Measurements from ENCODE around the gene RAN.
"Not testable (repeated sequence)": the region's sequence is repeated elsewhere in the genome, so short reads cannot be mapped to it uniquely, and the experiment has no call there.

RAN gene

DNA sequence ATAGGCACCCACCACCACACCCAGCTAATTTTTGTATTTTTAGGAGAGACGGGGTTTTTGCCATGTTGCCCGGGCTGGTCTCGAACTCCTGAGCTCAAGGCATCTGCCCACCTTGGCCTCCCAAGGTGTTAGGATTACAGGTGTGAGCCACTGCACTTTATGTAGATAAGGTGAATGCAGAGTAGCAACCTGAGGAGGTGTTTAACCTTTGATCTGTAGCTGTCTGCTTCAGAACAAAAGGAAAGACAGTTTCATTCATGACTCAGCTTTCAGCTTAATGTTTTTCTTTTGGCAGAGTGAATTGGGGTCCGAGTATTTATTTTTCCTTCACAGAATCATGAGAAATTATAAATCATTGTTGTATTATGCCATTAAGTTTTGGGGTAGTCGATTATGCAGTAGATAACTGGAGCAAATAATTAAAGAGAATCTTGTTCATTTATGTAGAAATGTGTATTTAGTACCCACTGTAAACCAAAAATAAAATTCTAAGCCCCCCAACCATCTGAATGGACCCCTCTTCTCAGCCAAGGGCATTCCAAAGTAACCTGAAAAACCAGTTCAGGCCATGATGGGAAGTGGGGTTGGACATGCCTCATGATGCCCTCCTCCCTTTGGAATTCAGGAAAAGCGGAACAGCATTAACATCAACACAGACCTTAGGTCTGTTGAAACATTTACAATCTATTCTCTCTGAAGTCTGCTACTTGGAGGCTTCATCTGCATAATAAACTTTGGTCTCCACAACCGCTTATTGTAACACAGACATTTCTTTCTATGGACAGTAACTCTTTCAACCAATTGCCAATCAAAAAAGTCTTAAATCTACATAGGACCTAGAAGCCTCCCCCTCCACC is 22.1 kb upstream of the RAN start:
- DNase-seq (ENCODE audit: low read depth, low spot score): peak; percentile 92

DNA sequence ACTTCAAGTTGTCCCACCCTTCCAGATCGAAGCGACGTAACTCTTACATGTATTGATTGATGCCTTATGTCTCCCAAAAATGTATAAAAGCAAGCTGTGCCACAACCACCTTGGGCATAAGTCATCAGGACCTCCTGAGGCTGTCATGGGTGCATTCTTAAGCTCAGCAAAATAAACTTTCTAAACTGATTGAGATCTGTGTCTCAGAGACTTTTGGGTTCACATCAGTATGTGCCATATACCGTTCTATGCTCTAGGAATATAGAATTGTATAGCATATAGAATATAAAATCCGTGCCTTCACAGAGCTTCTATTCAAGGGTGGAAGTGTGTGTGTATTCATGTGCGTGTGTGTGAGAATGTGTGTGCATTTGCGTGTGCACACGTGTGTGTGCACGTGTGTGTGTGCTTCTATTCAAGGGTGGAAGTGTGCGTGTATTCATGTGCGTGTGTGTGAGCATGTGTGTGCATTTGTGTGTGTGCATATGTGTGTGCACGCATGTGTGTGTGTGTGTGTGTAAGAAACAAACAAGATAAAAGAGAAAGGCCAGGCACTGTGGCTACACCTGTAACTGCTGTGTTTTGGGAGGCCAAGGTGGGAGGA is 21.3 kb upstream of the RAN start:
- no peak for DNase-seq (ENCODE audit: low read depth, low spot score)

DNA sequence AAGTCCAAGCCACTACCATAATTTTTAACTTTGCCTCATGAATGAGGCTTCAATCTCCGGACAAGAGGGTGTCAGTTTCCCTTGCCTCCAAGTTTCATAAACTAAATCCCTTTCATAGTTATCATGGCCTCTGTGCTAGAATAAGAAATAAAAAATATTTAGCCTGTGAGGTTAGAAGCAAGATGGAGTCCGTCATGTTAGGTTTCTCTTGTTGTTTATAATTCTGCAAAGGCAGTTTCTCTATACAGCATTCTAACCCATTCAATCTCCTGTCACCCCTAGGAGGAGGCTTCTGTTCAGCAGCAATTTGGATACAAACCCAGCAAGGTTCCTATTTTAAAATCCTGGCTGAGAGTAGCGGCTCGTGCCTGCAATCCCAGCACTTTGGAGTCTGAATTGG is 15.8 kb upstream of the RAN start:
- DNase-seq (ENCODE audit: low read depth, low spot score): no peak

DNA sequence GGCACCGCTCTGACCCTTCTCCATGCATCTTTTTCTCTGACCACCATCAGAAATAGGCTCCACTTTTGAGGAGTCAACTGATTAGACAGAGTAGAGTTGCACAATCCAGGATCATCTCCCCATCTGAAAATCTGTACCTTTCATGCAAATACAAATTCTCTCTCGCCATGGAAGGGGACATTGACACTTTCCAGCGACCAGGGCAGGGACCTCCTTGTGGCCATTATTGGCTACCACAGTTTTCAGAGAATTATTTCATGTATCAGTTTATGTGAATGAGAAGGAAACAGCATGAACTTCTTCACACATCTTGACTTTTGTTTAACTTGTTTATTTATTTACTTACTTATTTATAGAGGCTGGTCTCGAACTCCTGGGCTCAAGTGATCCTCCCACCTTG is 13.8 kb upstream of the RAN start:
- DNase-seq (ENCODE audit: low read depth, low spot score): no peak

DNA sequence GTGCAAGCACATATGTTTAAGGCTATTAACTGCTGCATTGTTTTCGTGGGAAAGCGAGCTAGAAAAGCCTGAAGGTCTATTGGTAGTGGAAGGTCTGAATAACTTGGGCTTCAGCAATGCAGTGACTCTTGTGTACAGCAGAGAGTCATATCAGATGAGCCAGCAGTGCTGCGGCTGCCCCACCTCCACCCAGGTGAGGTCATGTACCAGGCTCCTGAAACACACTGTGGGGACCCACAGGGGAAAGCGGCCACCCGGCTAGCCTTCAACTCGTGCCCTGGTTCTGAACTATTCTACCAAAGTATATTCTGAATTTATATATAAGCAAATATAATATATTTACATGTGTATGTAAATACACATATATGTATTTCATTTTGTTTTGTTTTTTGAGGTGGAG is 12.7 kb upstream of the RAN start:
- DNase-seq (ENCODE audit: low read depth, low spot score): no peak

DNA sequence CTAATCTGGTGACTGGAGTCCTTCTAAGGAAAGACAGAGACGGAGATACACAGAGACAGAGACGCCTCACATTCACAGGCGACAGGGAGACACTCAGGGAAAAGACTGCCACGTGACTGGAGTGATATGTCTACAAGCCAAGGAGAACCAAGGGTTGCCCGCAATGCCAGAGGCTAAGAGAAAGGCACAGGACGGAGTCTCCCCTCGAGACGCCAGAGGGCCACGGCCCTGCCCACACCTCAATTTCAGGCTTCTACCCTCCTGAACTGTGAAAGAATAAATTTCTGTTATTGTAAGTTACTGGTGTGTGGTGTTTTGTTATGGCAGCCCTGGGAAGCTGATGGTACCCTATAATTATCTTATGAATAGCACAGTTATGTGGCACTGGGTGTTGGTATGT is 11.6 kb upstream of the RAN start:
- DNase-seq (ENCODE audit: low read depth, low spot score): no peak

DNA sequence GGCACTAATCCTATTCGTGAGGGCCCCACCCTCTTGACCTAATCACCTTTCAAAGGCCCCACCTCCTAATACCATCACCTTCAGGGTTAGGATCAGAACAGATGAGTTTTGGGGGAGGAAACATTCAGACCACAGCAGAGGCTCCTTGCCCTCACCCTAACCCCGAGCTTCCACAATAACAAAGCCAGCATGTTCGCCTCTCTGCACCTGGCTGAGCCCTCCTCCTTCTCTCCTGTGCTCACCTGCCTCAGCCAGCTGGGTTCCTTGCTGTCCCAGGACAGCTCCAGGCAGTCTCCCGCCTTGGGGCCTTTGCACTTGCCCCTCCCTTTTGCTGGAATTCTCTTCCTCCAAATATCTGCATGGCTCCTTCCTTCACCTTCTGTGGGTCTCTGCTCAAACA is 9.7 kb upstream of the RAN start:
- no peak for DNase-seq (ENCODE audit: low read depth, low spot score)

DNA sequence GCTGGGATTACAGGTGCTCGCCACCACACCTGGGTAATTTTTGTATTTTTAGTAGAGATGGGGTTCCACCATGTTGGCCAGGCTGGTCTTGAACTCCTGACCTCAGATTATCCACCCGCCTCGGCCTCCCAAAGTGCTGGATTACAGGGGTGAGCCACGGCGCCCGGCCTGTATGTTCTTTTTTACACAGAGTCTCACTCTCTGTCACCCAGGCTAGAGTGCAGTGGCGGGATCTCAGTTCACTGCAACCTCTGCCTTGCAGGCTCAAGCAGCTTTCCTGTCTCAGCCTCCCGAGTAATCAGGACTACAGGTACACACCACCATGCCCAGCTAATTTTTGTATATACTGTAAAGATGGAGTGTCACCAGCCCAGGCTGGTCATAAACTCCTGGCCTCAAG is 9.1 kb upstream of the RAN start:
- not testable (repeated sequence) for DNase-seq (ENCODE audit: low read depth, low spot score)

DNA sequence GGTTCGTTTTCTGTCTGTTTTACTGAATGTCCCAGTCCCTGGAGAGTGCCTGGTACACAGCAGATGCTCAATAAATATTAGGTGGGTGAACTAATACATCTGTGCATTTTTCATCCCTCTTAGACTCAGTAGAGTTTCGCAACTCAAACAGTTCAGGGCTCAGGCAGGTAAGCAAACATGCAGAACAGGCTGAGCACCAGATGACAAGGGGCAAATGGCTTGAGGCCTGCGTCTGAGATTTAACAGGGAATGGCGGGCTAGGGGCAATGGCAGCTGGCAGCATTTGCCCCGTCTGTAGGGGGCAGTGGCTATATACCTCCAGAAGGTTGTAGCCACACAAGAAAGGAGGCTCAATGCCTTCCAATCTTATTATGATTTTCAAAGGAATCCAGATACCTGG is 8.6 kb upstream of the RAN start:
- DNase-seq (ENCODE audit: low read depth, low spot score): no peak

DNA sequence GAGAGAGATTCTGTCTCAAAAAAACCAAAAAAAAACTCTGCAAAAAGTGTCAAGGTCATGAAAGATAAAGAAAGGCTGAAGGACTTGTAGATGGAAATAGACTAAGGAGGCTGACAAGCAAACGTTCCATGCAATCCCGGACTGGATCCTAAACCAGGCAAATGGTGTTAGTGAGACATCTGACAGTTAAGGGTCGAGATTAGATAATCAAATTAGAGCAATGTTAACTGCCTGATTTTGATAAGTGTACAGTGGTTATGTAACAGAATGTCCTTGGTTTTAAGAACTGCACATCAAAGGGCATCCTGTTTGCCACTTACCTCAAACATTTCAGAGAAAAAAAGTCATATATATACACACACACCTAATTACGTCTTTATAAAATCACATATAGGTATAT is 3.5 kb upstream of the RAN start:
- no peak for DNase-seq (ENCODE audit: low read depth, low spot score)

DNA sequence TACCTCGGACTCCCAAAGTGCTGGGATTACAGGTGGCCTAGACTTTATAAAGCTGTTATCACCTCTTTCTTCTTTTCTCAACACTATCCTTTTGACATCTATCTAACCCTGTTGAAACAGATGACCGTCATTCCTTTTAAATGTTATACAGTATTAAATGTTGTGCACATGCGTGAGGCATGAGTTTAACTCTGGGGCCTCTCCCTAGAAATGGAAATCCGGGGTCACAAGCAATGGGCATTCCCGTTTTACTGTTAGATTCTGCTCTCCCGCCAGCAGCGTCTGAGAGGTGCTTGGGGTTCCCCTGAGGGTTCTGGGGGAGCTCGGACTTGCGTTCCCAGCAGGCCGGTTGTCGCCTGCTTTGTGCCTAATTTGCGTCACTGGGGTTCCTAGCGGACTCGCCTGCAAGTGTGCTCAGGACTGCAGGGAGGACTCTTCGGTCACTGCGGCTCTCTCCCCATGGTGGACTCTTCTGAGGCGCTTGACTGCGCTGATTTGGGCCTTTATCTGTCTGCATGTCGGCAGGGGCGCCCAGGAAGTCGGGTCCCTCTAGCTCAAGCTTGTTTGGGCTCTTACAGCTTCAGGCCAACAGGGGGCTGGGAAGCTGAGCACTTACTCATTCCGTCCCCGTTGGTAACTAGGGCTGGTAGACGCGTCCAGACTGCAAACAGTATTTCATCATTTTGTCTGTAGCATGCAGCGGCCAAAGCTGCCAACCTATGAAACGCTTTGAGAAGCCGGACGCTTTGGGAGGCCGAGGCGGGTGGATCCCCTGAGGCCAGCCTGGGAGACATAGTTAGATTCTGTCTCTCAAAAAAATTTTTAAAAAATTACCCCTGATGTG is 1.2 kb upstream of the RAN start:
- no peak for DNase-seq (ENCODE audit: low read depth, low spot score)

DNA sequence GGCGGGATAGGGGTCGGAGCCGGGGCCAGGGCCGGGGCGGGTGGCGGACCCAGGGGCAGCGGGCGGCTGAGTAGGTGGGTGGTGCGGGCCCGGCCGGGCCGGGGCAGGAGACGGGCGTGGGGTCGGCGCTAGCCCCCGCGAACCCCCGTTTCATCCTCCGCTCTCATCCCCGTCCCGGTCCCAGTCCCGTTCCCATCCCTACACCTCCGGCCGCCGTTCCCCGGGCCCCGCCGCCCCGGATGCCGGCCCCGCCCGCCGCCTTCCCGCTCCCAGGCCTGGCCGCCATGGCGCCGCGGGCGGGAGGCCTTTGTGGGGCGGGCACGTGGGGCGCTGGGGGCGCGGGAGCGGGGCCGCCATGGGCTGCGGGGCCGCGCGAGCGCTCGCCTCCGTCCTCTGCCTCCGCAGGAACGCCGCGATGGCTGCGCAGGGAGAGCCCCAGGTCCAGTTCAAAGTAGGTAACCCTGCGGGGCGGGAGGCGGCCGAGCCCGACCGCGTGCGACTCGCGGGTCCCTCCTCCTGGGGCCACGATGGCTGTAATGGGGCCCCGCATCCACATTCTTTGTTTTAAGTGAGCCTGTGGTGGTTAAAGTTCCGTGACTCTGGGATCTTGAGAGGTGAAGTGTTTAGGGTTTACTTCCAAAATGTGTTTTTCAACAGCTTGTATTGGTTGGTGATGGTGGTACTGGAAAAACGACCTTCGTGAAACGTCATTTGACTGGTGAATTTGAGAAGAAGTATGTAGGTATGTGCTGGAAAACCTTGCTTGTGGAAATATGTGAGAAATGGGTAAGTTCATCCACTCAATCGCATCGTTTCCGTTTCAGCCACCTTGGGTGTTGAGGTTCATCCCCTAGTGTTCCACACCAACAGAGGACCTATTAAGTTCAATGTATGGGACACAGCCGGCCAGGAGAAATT is 572 bp downstream of the RAN start:
- no peak for DNase-seq (ENCODE audit: low read depth, low spot score)

DNA sequence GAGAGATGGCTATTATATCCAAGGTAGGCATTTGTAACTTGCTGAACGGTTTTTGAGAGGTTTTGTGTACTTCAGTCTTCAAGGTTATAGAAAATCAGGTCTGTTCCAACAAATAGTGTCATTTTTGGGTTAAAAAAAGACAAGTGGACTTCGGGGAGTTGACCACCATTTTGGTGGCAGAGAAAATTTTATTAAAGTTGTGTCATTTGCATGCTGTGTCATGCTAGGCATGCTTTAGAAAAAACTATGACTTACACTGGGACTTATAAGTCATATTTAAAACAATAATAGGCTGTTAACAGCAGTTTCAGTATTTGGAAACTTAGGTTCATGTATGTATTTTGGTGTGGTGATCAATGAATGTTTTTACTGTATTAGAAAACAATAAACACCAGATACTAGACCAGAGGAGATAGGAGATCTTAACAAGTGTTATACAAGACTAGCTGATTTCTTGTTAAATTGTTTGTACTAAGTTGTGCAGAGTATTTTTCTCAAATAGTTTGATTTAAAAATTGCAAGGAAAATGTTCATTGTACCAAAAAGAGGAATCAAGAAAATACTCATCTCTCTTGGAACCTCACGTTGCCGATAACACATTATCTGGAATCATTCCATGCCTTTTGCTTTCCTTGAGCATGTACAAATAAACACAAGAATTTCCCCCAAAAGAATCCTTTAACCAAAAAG is 1.4 kb downstream of the RAN start:
- DNase-seq (ENCODE audit: low read depth, low spot score): no peak

DNA sequence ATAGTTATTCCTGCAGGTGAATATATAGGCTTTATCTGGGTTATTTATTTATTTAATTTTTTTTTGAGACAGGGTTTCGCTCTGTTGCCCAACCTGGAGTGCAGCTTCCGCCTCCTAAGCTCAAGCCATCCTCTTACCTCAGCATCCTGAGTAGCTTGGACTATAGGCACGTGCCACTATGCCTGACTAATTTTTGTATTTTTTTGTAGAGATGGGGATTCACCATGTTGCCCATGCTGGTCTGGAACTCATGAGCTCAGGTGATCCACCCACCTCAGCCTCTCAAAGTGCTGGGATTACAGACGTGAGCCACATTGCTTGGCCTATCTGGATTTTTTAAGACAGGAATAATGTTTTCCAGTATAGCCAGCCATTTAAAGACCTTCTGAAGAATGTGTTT is 2.0 kb downstream of the RAN start:
- DNase-seq (ENCODE audit: low read depth, low spot score): no peak

DNA sequence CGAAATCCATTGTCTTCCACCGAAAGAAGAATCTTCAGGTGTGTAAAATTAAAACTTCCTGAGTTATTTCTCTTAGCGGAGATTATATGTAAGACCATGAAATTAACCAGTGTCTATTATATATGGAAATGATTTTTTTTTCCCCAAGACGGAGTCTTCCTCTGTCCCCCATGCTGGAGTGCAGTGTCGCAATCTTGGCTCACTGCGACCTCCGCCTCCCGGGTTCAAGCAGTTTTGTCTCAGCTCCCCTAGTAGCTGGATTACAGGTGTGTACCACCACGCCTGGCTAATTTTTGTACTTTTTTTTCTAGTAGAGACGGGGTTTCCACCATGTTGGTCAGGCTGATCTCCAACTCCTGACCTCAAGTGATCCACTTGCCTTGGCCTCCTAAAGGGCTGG is 2.8 kb downstream of the RAN start:
- DNase-seq (ENCODE audit: low read depth, low spot score): no peak

DNA sequence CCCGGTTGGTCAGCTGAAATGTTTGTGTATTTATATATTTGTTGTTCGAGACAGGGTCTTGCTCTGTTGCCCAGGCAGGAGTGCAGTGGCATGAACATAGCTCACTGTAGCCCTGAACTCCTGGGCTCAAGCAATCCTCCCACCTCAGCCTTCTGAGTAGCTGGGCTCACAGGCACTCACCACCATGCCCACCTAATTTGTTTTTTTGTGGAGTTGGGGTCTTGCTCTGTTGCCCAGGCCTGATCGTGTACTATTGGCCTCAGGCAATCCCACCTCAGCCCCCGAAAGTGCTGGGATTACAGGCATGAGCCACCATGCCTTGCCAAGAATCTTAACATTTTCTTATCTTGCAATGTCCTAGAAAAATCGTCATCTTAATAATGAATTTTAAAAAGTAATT is 3.3 kb downstream of the RAN start:
- DNase-seq (ENCODE audit: low read depth, low spot score): no peak

DNA sequence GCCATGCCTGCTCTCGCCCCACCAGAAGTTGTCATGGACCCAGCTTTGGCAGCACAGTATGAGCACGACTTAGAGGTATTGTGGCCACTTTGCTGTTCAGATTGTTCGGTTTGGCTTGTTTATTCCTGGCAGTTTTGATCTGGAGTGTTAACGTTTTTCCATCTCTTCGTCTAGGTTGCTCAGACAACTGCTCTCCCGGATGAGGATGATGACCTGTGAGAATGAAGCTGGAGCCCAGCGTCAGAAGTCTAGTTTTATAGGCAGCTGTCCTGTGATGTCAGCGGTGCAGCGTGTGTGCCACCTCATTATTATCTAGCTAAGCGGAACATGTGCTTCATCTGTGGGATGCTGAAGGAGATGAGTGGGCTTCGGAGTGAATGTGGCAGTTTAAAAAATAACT is 3.8 kb downstream of the RAN start:
- not testable (repeated sequence) for DNase-seq (ENCODE audit: low read depth, low spot score)

DNA sequence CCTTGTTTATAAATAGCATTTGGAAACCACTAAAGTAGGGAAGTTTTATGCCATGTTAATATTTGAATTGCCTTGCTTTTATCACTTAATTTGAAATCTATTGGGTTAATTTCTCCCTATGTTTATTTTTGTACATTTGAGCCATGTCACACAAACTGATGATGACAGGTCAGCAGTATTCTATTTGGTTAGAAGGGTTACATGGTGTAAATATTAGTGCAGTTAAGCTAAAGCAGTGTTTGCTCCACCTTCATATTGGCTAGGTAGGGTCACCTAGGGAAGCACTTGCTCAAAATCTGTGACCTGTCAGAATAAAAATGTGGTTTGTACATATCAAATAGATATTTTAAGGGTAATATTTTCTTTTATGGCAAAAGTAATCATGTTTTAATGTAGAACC is 4.4 kb downstream of the RAN start:
- DNase-seq (ENCODE audit: low read depth, low spot score): no peak

DNA sequence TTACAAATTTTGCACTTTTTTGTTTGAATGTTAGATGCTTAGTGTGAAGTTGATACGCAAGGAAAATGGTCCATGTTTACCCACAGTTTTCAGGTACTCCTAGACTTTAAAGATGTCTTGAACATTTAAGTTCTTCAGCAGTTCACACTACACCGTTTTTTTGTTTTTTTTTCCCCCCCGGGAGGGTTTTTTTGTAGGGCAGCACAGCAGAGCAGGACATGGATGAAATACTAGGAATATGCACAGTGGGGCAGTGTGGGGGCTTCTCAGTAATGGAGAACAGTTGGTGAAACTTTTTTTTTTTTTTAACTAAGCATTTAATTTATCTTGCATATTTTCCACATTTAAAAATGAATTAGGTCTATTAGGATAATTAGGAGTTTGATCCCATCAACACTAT is 4.9 kb downstream of the RAN start:
- no peak for DNase-seq (ENCODE audit: low read depth, low spot score)

DNA sequence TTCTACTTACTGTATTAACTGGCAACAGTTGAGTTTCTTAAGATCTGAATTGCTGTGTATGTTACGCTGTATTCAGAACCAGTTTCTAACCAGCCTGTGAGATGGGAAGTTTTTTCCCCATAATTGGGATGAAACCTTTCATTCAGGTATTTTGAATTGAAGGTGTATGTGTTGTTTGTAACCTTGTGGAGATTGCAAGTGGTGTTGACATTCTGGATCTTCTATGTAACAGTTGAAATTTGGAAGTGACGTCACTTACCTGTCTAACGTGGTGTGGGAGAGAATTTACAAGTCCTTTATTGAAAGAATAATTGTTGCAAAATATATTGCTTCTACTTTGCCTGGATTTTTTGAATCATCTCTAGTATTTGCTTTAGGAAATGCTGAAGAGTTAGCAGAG is 5.5 kb downstream of the RAN start:
- no peak for DNase-seq (ENCODE audit: low read depth, low spot score)
